ENCODE results near the gene COL25A1. TPM values are rescaled to one million over a fixed set of nuclear protein-coding genes. Genes with fewer than 3 reads are reported as not detected.

COL25A1 gene
- total RNA-seq, 1 experiment from 2014 or later, result not detected

DNA sequence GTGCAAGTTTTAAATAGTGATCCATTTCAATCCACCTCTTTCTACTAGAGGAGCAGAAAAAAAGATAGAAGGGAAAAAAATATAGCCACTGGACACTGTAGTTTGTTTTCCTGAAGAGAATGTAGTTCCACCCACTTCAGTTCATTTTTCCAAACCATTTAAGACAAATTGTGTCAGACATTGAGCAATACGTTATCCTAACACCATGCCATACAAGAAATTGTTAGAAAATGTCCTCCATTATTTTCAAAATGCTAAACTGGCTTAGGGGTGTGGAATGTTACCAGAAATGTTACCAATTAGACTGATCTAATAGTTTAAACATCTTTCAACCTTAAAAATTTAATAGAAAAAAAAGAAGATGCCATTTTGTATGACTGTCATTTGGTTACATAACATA is 491.0 kb downstream of the COL25A1 start:
- H3K4me1 ChIP-seq (ENCODE audit: control insufficient read depth, insufficient read depth, low read length), result no peaks in the 10 kb centered on the region
- POLR2A ChIA-PET, result no interaction called here
- intact Hi-C loops (cut with micrococcal nuclease; ENCODE audit: unreplicated experiment) (no loop called here), in situ Hi-C loops (cut with HindIII; ENCODE audit: low pct_unique_long_range_greater_than_20kb, low sequenced_read_pairs) (no loop called here)
- no peaks in the 10 kb centered on the region for H3K9me3 ChIP-seq (ENCODE audit: control insufficient read depth, insufficient read depth, low read depth, low read length)
- H3K27me3 ChIP-seq (ENCODE audit: control insufficient read depth, insufficient read depth, low read length), result no peaks in the 10 kb centered on the region; the same call in 1 of the 2 replicates
- no peak overlapping the region for H3K4me3 ChIP-seq (ENCODE audit: low read depth in 2 of 2, low read length in 2 of 2)
- ATAC-seq (no peak), DNase-seq (ENCODE audit: low read depth, low spot score) (no peak)
- no TSS peak for BruUV-seq (replicated peaks)
- TF ChIP-seq POLR2AphosphoS5 (IDR thresholded peaks at IDR 0.05; ENCODE audit: low read depth, low read length) (no peak), SIN3A (IDR thresholded peaks at IDR 0.05; ENCODE audit: borderline replicate concordance, insufficient read depth, low read depth, low read length) (no peak), TCF7L2 (IDR thresholded peaks at IDR 0.05; ENCODE audit: low read depth, low read length) (no peak)
- TF ChIP-seq, protein P1, sequence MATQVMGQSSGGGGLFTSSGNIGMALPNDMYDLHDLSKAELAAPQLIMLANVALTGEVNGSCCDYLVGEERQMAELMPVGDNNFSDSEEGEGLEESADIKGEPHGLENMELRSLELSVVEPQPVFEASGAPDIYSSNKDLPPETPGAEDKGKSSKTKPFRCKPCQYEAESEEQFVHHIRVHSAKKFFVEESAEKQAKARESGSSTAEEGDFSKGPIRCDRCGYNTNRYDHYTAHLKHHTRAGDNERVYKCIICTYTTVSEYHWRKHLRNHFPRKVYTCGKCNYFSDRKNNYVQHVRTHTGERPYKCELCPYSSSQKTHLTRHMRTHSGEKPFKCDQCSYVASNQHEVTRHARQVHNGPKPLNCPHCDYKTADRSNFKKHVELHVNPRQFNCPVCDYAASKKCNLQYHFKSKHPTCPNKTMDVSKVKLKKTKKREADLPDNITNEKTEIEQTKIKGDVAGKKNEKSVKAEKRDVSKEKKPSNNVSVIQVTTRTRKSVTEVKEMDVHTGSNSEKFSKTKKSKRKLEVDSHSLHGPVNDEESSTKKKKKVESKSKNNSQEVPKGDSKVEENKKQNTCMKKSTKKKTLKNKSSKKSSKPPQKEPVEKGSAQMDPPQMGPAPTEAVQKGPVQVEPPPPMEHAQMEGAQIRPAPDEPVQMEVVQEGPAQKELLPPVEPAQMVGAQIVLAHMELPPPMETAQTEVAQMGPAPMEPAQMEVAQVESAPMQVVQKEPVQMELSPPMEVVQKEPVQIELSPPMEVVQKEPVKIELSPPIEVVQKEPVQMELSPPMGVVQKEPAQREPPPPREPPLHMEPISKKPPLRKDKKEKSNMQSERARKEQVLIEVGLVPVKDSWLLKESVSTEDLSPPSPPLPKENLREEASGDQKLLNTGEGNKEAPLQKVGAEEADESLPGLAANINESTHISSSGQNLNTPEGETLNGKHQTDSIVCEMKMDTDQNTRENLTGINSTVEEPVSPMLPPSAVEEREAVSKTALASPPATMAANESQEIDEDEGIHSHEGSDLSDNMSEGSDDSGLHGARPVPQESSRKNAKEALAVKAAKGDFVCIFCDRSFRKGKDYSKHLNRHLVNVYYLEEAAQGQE (IDR thresholded peaks at IDR 0.05; ENCODE audit: insufficient read depth in 1 of 2, low read depth in 2 of 2, low read length in 1 of 2), result no peak
- TF ChIP-seq, protein P2, sequence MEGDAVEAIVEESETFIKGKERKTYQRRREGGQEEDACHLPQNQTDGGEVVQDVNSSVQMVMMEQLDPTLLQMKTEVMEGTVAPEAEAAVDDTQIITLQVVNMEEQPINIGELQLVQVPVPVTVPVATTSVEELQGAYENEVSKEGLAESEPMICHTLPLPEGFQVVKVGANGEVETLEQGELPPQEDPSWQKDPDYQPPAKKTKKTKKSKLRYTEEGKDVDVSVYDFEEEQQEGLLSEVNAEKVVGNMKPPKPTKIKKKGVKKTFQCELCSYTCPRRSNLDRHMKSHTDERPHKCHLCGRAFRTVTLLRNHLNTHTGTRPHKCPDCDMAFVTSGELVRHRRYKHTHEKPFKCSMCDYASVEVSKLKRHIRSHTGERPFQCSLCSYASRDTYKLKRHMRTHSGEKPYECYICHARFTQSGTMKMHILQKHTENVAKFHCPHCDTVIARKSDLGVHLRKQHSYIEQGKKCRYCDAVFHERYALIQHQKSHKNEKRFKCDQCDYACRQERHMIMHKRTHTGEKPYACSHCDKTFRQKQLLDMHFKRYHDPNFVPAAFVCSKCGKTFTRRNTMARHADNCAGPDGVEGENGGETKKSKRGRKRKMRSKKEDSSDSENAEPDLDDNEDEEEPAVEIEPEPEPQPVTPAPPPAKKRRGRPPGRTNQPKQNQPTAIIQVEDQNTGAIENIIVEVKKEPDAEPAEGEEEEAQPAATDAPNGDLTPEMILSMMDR (IDR thresholded peaks at IDR 0.05), result no peak
- CTCF ChIA-PET, result no interaction called here
- H3K27ac ChIP-seq (ENCODE audit: low read length), result no peak overlapping the region
- no peaks in the 10 kb centered on the region for H3K36me3 ChIP-seq (ENCODE audit: control insufficient read depth, insufficient read depth, low read length)

DNA sequence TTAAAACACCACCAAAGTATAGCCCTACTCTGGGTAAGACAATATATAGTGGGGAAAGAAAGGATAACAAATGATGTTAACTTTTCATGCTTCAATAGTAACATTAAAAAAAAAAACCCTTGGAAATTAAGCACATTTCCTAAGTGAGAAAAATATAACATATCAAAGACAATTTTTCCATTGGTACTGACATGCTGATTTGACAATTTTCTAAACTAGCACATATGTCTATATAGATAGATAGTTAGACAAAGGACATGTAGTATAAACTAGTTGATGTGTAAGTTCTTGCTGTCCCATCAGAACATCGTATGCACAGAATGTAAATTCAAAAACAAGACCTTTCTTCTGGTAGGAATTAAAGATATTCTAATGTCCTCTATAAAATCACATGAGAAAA is 492.4 kb downstream of the COL25A1 start:
- ChIA-PET POLR2A (no interaction called here), CTCF (no interaction called here)
- no TSS peak for BruUV-seq (replicated peaks)
- DNase-seq (ENCODE audit: low read depth, low spot score) (no peak), ATAC-seq (no peak)
- in situ Hi-C loops (cut with HindIII; ENCODE audit: low pct_unique_long_range_greater_than_20kb, low sequenced_read_pairs) (no loop called here), intact Hi-C loops (cut with micrococcal nuclease; ENCODE audit: unreplicated experiment) (no loop called here)
- no peaks in the 10 kb centered on the region for H3K4me1 ChIP-seq (ENCODE audit: control insufficient read depth, insufficient read depth, low read length)
- no peak for TF ChIP-seq TCF7L2 (IDR thresholded peaks at IDR 0.05; ENCODE audit: low read depth, low read length)
- TF ChIP-seq, protein P2 (IDR thresholded peaks at IDR 0.05), result no peak
- no peak for TF ChIP-seq SIN3A (IDR thresholded peaks at IDR 0.05; ENCODE audit: borderline replicate concordance, insufficient read depth, low read depth, low read length)
- no peak for TF ChIP-seq POLR2AphosphoS5 (IDR thresholded peaks at IDR 0.05; ENCODE audit: low read depth, low read length)
- no peaks in the 10 kb centered on the region for H3K27me3 ChIP-seq (ENCODE audit: control insufficient read depth, insufficient read depth, low read length)
- no peak overlapping the region for H3K27ac ChIP-seq (ENCODE audit: low read length)
- H3K9me3 ChIP-seq (ENCODE audit: control insufficient read depth, insufficient read depth, low read depth, low read length), result no peaks in the 10 kb centered on the region
- H3K36me3 ChIP-seq (ENCODE audit: control insufficient read depth, insufficient read depth, low read length), result no peaks in the 10 kb centered on the region
- H3K4me3 ChIP-seq (ENCODE audit: low read depth in 2 of 2, low read length in 2 of 2), result no peak overlapping the region

Measured in Panc1 (cell line).